K562 (cell line): ENCODE results near the gene LUC7L3. TPM values are rescaled to one million over a fixed set of nuclear protein-coding genes. Genes with fewer than 3 reads are reported as not detected.

Source experiments
- ATAC-seq: fragments of 200-7000 bp; cut with Tn5 transposase; 3 replicates; pipeline ENCODE4 v1.9.1; 2020; ENCODE audit warnings: moderate library complexity
- BruUV-seq: library from RNA; stranded (reverse); fragments of 400-500 nt; replicated peaks from 2 replicates; lab custom pipeline; 2021; lab: Mats Ljungman, UMichigan
- CTCF ChIA-PET: fragments of 300-600 bp; formaldehyde crosslinking; extraction: SDS; loops from one replicate; lab custom pipeline; 2021; ENCODE audit warnings: low intra/inter-chr PET ratio; lab: Yijun Ruan, JAX
- POLR2A ChIA-PET: fragments of 300-600, 350-650 bp; sonication (Branson Sonifier 250); formaldehyde crosslinking; extraction: SDS; loops from one replicate; lab custom pipeline; 2021; ENCODE audit warnings: antibody characterized with exemption, inconsistent platforms; lab: Yijun Ruan, JAX
- DNase-seq, 4 experiments: peaks; one replicate each; pipeline versions ENCODE4 v3.0.0 to v3.0.0-alpha.2; 2011 to 2018; ENCODE audit warnings: low spot score in 3 of 4, mixed read lengths in 3 of 4; ENCODE audit errors: extremely low read depth in 1 of 4
- FAIRE-seq: peaks from 2 replicates; lab custom pipeline; 2011; peaks lifted over from hg19 to GRCh38; lab: Jason Lieb, UNC
- H2AFZ ChIP-seq: 2 replicates; pipeline ENCODE4 v1.6.0; 2011; ENCODE audit warnings: low read depth, low read length, control low read depth, inconsistent platforms
- H3K27ac ChIP-seq: fragments of 200-600 bp; 3 replicates; pipeline ENCODE4 v1.8.0; 2011; ENCODE audit warnings: low read depth, mild to moderate bottlenecking, control low read depth, inconsistent platforms, low read length, moderate library complexity, mixed read lengths; ENCODE audit errors: extremely low read depth
- H3K27me3 ChIP-seq, 2 experiments: fragments of 300-600 bp in 1 of 2; 2 replicates in 1 of 2; 3 replicates in 1 of 2; pipeline versions ENCODE4 v1.6.0 to v1.8.0; 2011; ENCODE audit warnings: inconsistent platforms in 2 of 2, low read length in 2 of 2, mild to moderate bottlenecking in 1 of 2, mixed read lengths in 1 of 2, moderate library complexity in 1 of 2; ENCODE audit not compliant: control insufficient read depth in 2 of 2, insufficient read depth in 2 of 2
- H3K36me3 ChIP-seq: fragments of 300-600 bp; 3 replicates; pipeline ENCODE4 v1.8.0; 2011; ENCODE audit warnings: mild to moderate bottlenecking, low read length, inconsistent platforms; ENCODE audit not compliant: control insufficient read depth, insufficient read depth
- H3K4me1 ChIP-seq, 2 experiments: fragments of 200-600 bp in 1 of 2; replicated peaks in 1 of 2; 2 replicates in 1 of 2; 3 replicates in 1 of 2; pipeline versions ENCODE4 v1.5.1 to v1.8.0; 2011; ENCODE audit warnings: inconsistent platforms in 2 of 2, low read length in 2 of 2, mild to moderate bottlenecking in 1 of 2, mixed read lengths in 1 of 2, moderate library complexity in 1 of 2; ENCODE audit not compliant: control insufficient read depth in 2 of 2, insufficient read depth in 2 of 2
- H3K4me2 ChIP-seq: 2 replicates; pipeline ENCODE4 v1.6.1; 2011; ENCODE audit warnings: low read length, control low read depth, inconsistent platforms, mixed read lengths; ENCODE audit not compliant: insufficient read depth
- H3K4me3 ChIP-seq: fragments of 200-600 bp; sonication (generic), shearing (Covaris generic); 2 replicates; pipeline ENCODE4 v1.5.1; 2016; ENCODE audit warnings: control low read depth, inconsistent platforms
- H3K79me2 ChIP-seq: fragments of 200-600 bp; 3 replicates; pipeline ENCODE4 v1.8.0; 2011; ENCODE audit warnings: low read length, inconsistent platforms; ENCODE audit not compliant: control insufficient read depth, insufficient read depth
- H3K9ac ChIP-seq, 2 experiments: 2 replicates each; pipeline versions ENCODE4 v1.6.0 to v1.6.1; 2011; ENCODE audit warnings: low read depth in 2 of 2, low read length in 2 of 2, control low read depth in 1 of 2, inconsistent platforms in 1 of 2, mild to moderate bottlenecking in 1 of 2, mixed read lengths in 1 of 2; ENCODE audit not compliant: insufficient read depth in 1 of 2
- H3K9me1 ChIP-seq: one replicate; pipeline ENCODE4 v1.6.0; 2011; ENCODE audit warnings: inconsistent platforms, mild to moderate bottlenecking, low read length, moderate library complexity; ENCODE audit not compliant: control insufficient read depth, insufficient read depth
- H3K9me3 ChIP-seq: replicated peaks from 2 replicates; pipeline ENCODE4 v1.5.1; 2011; ENCODE audit warnings: low read depth, low read length, inconsistent platforms; ENCODE audit not compliant: control insufficient read depth, insufficient read depth
- H4K20me1 ChIP-seq: replicated peaks from 2 replicates; pipeline ENCODE4 v1.6.1; 2011; ENCODE audit warnings: low read length, inconsistent platforms, mixed read lengths; ENCODE audit not compliant: control insufficient read depth, insufficient read depth
- MCM7 ChIP-seq, 2 experiments: fragments of 450-650 bp; IDR thresholded peaks; 2 replicates each; pipeline ENCODE4 v1.6.1; 2016 to 2018
- MTA1 ChIP-seq: fragments of 450-650 bp; IDR thresholded peaks from 2 replicates; pipeline ENCODE4 v1.6.1; 2017; ENCODE audit warnings: borderline replicate concordance
- PHF20 ChIP-seq: fragments of 450-650 bp; IDR thresholded peaks from 2 replicates; pipeline ENCODE4 v1.6.1; 2018; ENCODE audit not compliant: partially characterized antibody
- TAF1 ChIP-seq: IDR thresholded peaks from 2 replicates; pipeline ENCODE4 v1.6.1; 2011; ENCODE audit warnings: mild to moderate bottlenecking, low read length, moderate library complexity; ENCODE audit not compliant: insufficient read depth, control insufficient read depth, severe bottlenecking; ENCODE audit errors: extremely low read depth
- ZNF224 ChIP-seq: sonication (generic); formaldehyde crosslinking; IDR thresholded peaks from 2 replicates; pipeline ENCODE4 v1.8.0; 2022; ENCODE audit warnings: mild to moderate bottlenecking, missing genetic modification reagents
- WGBS: fragments of 100-300 bp; shearing (Covaris generic); methylation state at CpG from one replicate; pipeline ENCODE4 v1.1.6; 2016; ENCODE audit warnings: low coverage, mixed read lengths; ENCODE audit not compliant: insufficient coverage; ENCODE audit errors: missing lambda C conversion rate; 5-methylcytosine and 5-hydroxymethylcytosine counted together
- in situ Hi-C: fragments of 300-500 bp; cut with MboI; formaldehyde crosslinking; loops from 4 replicates; pipeline ENCODE4 v1.15.0; 2018; ENCODE audit warnings: inconsistent platforms, mixed read lengths
- intact Hi-C: fragments of 100-400 bp; cut with micrococcal nuclease; formaldehyde crosslinking; loops from 2 replicates; pipeline ENCODE4 v1.14.2; 2022
- polyA plus RNA-seq, 8 experiments: library from polyadenylated mRNA; depleted of rRNA in 4 of 8; stranded (reverse) in 5 of 8; unstranded in 3 of 8; fragments of >200 nt; fragmentation: Nextera tagmentation in 2 of 8; fragmentation: Illumina TruSeq in 1 of 8; extraction: Ambion mirVana in 2 of 8; extraction: Trizol in 1 of 8; gene quantifications; 2 replicates each; pipeline versions ENCODE4 v1.2.1 to v1.2.3, GENCODE V29; 2011 to 2014; ENCODE audit warnings: inconsistent platforms in 1 of 8, missing spikeins in 1 of 8
- total RNA-seq, 7 experiments: library from RNA; depleted of rRNA in 6 of 7; stranded (reverse); fragments of >200 nt in 6 of 7; fragmentation: Illumina TruSeq in 2 of 7; extraction: Trizol in 2 of 7; gene quantifications; 2 replicates each; pipeline versions ENCODE4 v1.2.1 to v1.2.3, GENCODE V29; 2011 to 2021; ENCODE audit warnings: low replicate concordance in 1 of 7
- TF ChIP-seq, protein P1 (sequence below): sonication (generic); formaldehyde crosslinking; IDR thresholded peaks from 2 replicates; pipeline ENCODE4 v1.8.1; 2023; ENCODE audit warnings: mild to moderate bottlenecking, missing genetic modification reagents

Gene LUC7L3
- total and polyA plus RNA-seq, 9 of the 15 experiments (the other 6 are each of a cell fraction or from before 2014, with no cell fraction given) = 80.8 to 284 (median 127) TPM

DNA sequence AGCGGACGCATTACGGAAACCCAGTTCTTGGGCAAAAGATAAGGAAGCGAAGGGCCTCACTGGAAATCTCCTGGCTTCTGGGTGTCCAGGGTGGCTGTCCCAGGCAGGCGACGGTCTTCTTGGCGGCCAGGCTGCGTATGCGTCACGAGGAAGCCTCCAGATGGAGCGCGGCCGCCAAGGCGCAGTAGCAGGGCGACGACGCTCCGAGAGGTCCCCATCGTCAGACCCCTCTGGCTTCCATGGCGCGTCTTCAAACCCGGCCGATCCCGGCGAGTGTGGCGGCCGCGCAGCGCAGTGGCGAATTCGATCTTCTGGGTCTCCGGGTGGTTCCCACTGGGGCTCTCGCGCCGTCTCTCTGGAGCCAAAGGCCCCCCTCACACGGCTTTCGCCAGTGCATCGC lies 61.8 kb downstream of the LUC7L3 start:
- in situ Hi-C loops = loop anchor here (5.0 kb wide), 2 partner anchors 61 to 176 kb away; no protein-coding TSS in a partner anchor
- TF ChIP-seq MTA1 = no peak
- no peak for TF ChIP-seq MCM7 (IDR thresholded peaks at IDR 0.05)
- TF ChIP-seq PHF20 = no peak
- TF ChIP-seq ZNF224 (CRISPR knock-in tag) = no peak
- no peak for TF ChIP-seq TAF1
- TF ChIP-seq, protein P1, sequence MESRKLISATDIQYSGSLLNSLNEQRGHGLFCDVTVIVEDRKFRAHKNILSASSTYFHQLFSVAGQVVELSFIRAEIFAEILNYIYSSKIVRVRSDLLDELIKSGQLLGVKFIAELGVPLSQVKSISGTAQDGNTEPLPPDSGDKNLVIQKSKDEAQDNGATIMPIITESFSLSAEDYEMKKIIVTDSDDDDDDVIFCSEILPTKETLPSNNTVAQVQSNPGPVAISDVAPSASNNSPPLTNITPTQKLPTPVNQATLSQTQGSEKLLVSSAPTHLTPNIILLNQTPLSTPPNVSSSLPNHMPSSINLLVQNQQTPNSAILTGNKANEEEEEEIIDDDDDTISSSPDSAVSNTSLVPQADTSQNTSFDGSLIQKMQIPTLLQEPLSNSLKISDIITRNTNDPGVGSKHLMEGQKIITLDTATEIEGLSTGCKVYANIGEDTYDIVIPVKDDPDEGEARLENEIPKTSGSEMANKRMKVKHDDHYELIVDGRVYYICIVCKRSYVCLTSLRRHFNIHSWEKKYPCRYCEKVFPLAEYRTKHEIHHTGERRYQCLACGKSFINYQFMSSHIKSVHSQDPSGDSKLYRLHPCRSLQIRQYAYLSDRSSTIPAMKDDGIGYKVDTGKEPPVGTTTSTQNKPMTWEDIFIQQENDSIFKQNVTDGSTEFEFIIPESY (CRISPR knock-in tag) = peak; percentile 60; the same call in 1 of the 2 replicates
- TF ChIP-seq, all 486 proteins: peak for 1
- H2AFZ ChIP-seq = no peak overlapping the region
- no peaks in the 10 kb centered on the region for H3K9me3 ChIP-seq
- H3K9me1 ChIP-seq = no peaks in the 10 kb centered on the region
- CTCF ChIA-PET = interaction anchor here (0.6 to 3.7 kb wide), 2 partner anchors 61 to 259 kb away, joined by 3 to 72 read pairs; no protein-coding TSS in a partner anchor
- H3K27me3 ChIP-seq = no peaks in the 10 kb centered on the region
- DNase-seq (no peak), FAIRE-seq (no peak), ATAC-seq (no peak)
- no peak overlapping the region for H3K4me3 ChIP-seq
- peaks cover 0 to 4% of the 10 kb centered on the region in 2 experiments; a peak in 1 of 5 replicates for H3K4me1 ChIP-seq
- no peaks in the 10 kb centered on the region for H3K79me2 ChIP-seq
- intact Hi-C loops = no loop called here
- H3K36me3 ChIP-seq = no peaks in the 10 kb centered on the region
- H3K4me2 ChIP-seq = no peak overlapping the region
- POLR2A ChIA-PET = no interaction called here
- no TSS peak for BruUV-seq
- WGBS = 76% methylated on average over 29 of the region's 38 CpGs
- no peak overlapping the region for H3K27ac ChIP-seq
- no peak overlapping the region for H3K9ac ChIP-seq
- no peaks in the 10 kb centered on the region for H4K20me1 ChIP-seq
